WTC11 (cell line): ENCODE data around the gene LYVE1. TPM values are rescaled to one million over a fixed set of nuclear protein-coding genes. Genes with fewer than 3 reads are reported as not detected.

Source experiments
- ATAC-seq: fragments of 200-7000 bp; cut with Tn5 transposase; 2 replicates; pipeline ENCODE4 v1.10.0; 2021; ENCODE audit warnings: mild to moderate bottlenecking, moderate library complexity
- CTCF ChIA-PET: fragments of 300-600 bp; sonication (Branson Sonifier 250); formaldehyde crosslinking; loops from one replicate; lab custom pipeline; 2021; ENCODE audit warnings: antibody characterized with exemption; lab: Charles Lee
- POLR2A ChIA-PET: fragments of 350-600 bp; sonication (Branson Sonifier 250); formaldehyde crosslinking; loops from one replicate; lab custom pipeline; 2021; ENCODE audit warnings: antibody characterized with exemption; lab: Charles Lee
- DNase-seq: peaks from one replicate; pipeline ENCODE4 v3.0.0; 2021; ENCODE audit warnings: low spot score
- H3K27ac Mint-ChIP-seq: 2 replicates; pipeline ENCODE4 v1.8.0; 2021; ENCODE audit warnings: mixed read lengths
- H3K27me3 Mint-ChIP-seq: 2 replicates; pipeline ENCODE4 v1.8.0; 2021; ENCODE audit warnings: low read depth, mild to moderate bottlenecking, moderate library complexity, mixed read lengths
- H3K36me3 Mint-ChIP-seq: 2 replicates; pipeline ENCODE4 v1.8.0; 2021; ENCODE audit warnings: mixed read lengths
- H3K4me1 Mint-ChIP-seq: 2 replicates; pipeline ENCODE4 v1.8.0; 2022; ENCODE audit warnings: mixed read lengths
- H3K4me3 Mint-ChIP-seq: 2 replicates; pipeline ENCODE4 v1.8.0; 2021; ENCODE audit warnings: mild to moderate bottlenecking, moderate library complexity, mixed read lengths
- H3K9me3 Mint-ChIP-seq: 2 replicates; pipeline ENCODE4 v1.8.0; 2021; ENCODE audit warnings: mixed read lengths
- E2F4 ChIP-seq: sonication (generic); formaldehyde crosslinking; IDR thresholded peaks from 2 replicates; pipeline ENCODE4 v1.8.1; 2022; ENCODE audit warnings: low read depth, mild to moderate bottlenecking, moderate library complexity, missing genetic modification reagents, borderline replicate concordance
- GTF2I ChIP-seq: fragments of 250-450 bp; sonication (Bioruptor Pico); conservative IDR thresholded peaks from 2 replicates; pipeline ENCODE4 v1.4.0; 2021; ENCODE audit warnings: mild to moderate bottlenecking
- HMGA2 ChIP-seq: fragments of 250-450 bp; sonication (Bioruptor Pico); IDR thresholded peaks from 2 replicates; pipeline ENCODE4 v1.4.0; 2021; ENCODE audit warnings: mild to moderate bottlenecking, moderate library complexity
- HMGXB4 ChIP-seq: sonication (generic); formaldehyde crosslinking; IDR thresholded peaks from 2 replicates; pipeline ENCODE4 v1.8.1; 2023; ENCODE audit warnings: mild to moderate bottlenecking, moderate library complexity, missing genetic modification reagents
- MXD4 ChIP-seq: fragments of 250-450 bp; sonication (Bioruptor Pico); IDR thresholded peaks from 2 replicates; pipeline ENCODE4 v1.8.0; 2021; ENCODE audit warnings: mild to moderate bottlenecking, moderate library complexity, borderline replicate concordance
- MYBL2 ChIP-seq: sonication (generic); formaldehyde crosslinking; IDR thresholded peaks from 2 replicates; pipeline ENCODE4 v1.8.1; 2023; ENCODE audit warnings: mild to moderate bottlenecking, moderate library complexity, missing genetic modification reagents
- NR3C1 ChIP-seq: sonication (generic); formaldehyde crosslinking; conservative IDR thresholded peaks from 2 replicates; pipeline ENCODE4 v1.8.1; 2023; ENCODE audit warnings: low read depth, mild to moderate bottlenecking, missing genetic modification reagents
- PREB ChIP-seq: sonication (generic); formaldehyde crosslinking; IDR thresholded peaks from 2 replicates; pipeline ENCODE4 v1.8.1; 2022; ENCODE audit warnings: mild to moderate bottlenecking, missing genetic modification reagents, moderate library complexity, borderline replicate concordance
- STAT6 ChIP-seq: sonication (generic); formaldehyde crosslinking; conservative IDR thresholded peaks from 2 replicates; pipeline ENCODE4 v1.8.1; 2023; ENCODE audit warnings: mild to moderate bottlenecking, low read depth, missing genetic modification reagents, moderate library complexity
- TCF7 ChIP-seq: sonication (generic); formaldehyde crosslinking; IDR thresholded peaks from 2 replicates; pipeline ENCODE4 v1.8.0; 2022; ENCODE audit warnings: mild to moderate bottlenecking, low read depth, missing genetic modification reagents, moderate library complexity
- TP53 ChIP-seq: sonication (generic); formaldehyde crosslinking; IDR thresholded peaks from 2 replicates; pipeline ENCODE4 v1.8.1; 2023; ENCODE audit warnings: mild to moderate bottlenecking, missing genetic modification reagents
- USF1 ChIP-seq: sonication (generic); formaldehyde crosslinking; IDR thresholded peaks from 2 replicates; pipeline ENCODE4 v1.8.0; 2022; ENCODE audit warnings: mild to moderate bottlenecking, missing genetic modification reagents
- ZNF219 ChIP-seq: sonication (generic); formaldehyde crosslinking; IDR thresholded peaks from 2 replicates; pipeline ENCODE4 v1.8.0; 2023; ENCODE audit warnings: missing genetic modification reagents, mild to moderate bottlenecking, borderline replicate concordance
- ZNF232 ChIP-seq: sonication (generic); formaldehyde crosslinking; IDR thresholded peaks from 2 replicates; pipeline ENCODE4 v1.8.0; 2022; ENCODE audit warnings: mild to moderate bottlenecking, missing genetic modification reagents
- ZNF416 ChIP-seq: fragments of 250-450 bp; sonication (Bioruptor Pico); IDR thresholded peaks from 2 replicates; pipeline ENCODE4 v1.9.0; 2021; ENCODE audit warnings: mild to moderate bottlenecking, inconsistent platforms
- ZNF532 ChIP-seq: fragments of 250-450 bp; sonication (Bioruptor Pico); IDR thresholded peaks from 2 replicates; pipeline ENCODE4 v1.9.0; 2021; ENCODE audit warnings: mild to moderate bottlenecking, borderline replicate concordance
- total RNA-seq: library from RNA; stranded (reverse); gene quantifications from 3 replicates; pipeline ENCODE4 v1.2.3, GENCODE V29; 2021

LYVE1 gene
- total RNA-seq, 1 experiment from 2014 or later: 0.24 TPM

- DNase-seq: no peak
- POLR2A ChIA-PET: no interaction called here
- no peaks in the 10 kb centered on the region for H3K27me3 Mint-ChIP-seq
Measured at GRCh38 chr11:10604798-10605197, 36.3 kb upstream of the LYVE1 start.

More at GRCh38 chr11:10604798-10605197, 36.3 kb upstream of the LYVE1 start:
- CTCF ChIA-PET: interaction anchor here (1.6 to 2.4 kb wide), 2 partner anchors 19 to 153 kb away, joined by 5 to 10 read pairs; no protein-coding TSS in a partner anchor
- H3K4me1 Mint-ChIP-seq: peaks cover 19% of the 10 kb centered on the region
- no peaks in the 10 kb centered on the region for H3K36me3 Mint-ChIP-seq
- ATAC-seq: no peak
- H3K27ac Mint-ChIP-seq: no peak overlapping the region
- no peaks in the 10 kb centered on the region for H3K9me3 Mint-ChIP-seq
- TF ChIP-seq PREB (CRISPR knock-in tag) (no peak), ZNF219 (CRISPR knock-in tag) (no peak), GTF2I (no peak), HMGXB4 (CRISPR knock-in tag) (no peak), E2F4 (CRISPR knock-in tag) (no peak), USF1 (CRISPR knock-in tag) (no peak), NR3C1 (CRISPR knock-in tag) (no peak), ZNF532 (CRISPR knock-in tag) (no peak), ZNF416 (CRISPR knock-in tag) (no peak), ZNF232 (CRISPR knock-in tag) (no peak), TP53 (CRISPR knock-in tag) (no peak), STAT6 (CRISPR knock-in tag) (no peak), MXD4 (CRISPR knock-in tag) (no peak), MYBL2 (CRISPR knock-in tag) (no peak), TCF7 (no peak), HMGA2 (CRISPR knock-in tag) (no peak)
- H3K4me3 Mint-ChIP-seq: no peak overlapping the region
